Activated CD4-positive, alpha-beta T cell treated with anti-CD3 and anti-CD28 coated beads, Interleukin-2, amount 10 ng/mL, durations not matched to agents 7 days and 5 days (primary cell): ENCODE measurements around the gene APBB2. TPM values are rescaled to one million over a fixed set of nuclear protein-coding genes. Genes with fewer than 3 reads are reported as not detected.
"Not testable (repeated sequence)": the region's sequence is repeated elsewhere in the genome, so short reads cannot be mapped to it uniquely, and the experiment has no call there.

Experiments
- CTCF ChIA-PET: fragments of 350-600 bp; sonication (Branson Sonifier 250); formaldehyde crosslinking; loops from one replicate; lab custom pipeline; 2021; ENCODE audit warnings: antibody characterized with exemption; lab: Charles Lee
- POLR2A ChIA-PET: fragments of 350-600 bp; sonication (Branson Sonifier 250); formaldehyde crosslinking; loops from one replicate; lab custom pipeline; 2021; ENCODE audit warnings: antibody characterized with exemption; lab: Charles Lee
- DNase-seq: peaks from one replicate; pipeline ENCODE4 v3.0.0-alpha.2; 2020
- H3K27ac Mint-ChIP-seq: one replicate; pipeline ENCODE4 v1.8.0; 2021; ENCODE audit warnings: mild to moderate bottlenecking, moderate library complexity, mixed read lengths
- H3K27me3 Mint-ChIP-seq: one replicate; pipeline ENCODE4 v1.8.0; 2021; ENCODE audit warnings: mixed read lengths
- H3K36me3 Mint-ChIP-seq: one replicate; pipeline ENCODE4 v1.8.0; 2021; ENCODE audit warnings: low read depth, mixed read lengths
- H3K4me1 Mint-ChIP-seq: one replicate; pipeline ENCODE4 v1.8.0; 2021; ENCODE audit warnings: mixed read lengths
- H3K4me3 Mint-ChIP-seq: one replicate; pipeline ENCODE4 v1.8.0; 2021; ENCODE audit warnings: mild to moderate bottlenecking, moderate library complexity, mixed read lengths
- H3K9me3 Mint-ChIP-seq: one replicate; pipeline ENCODE4 v1.8.0; 2021; ENCODE audit warnings: mixed read lengths
- total RNA-seq, 2 experiments: library from RNA; stranded (reverse); gene quantifications; one replicate each; pipeline ENCODE4 v1.2.3, GENCODE V29; 2021

APBB2 gene
- total RNA-seq, 2 experiments from 2014 or later = 0.45 to 0.62 TPM

- H3K9me3 Mint-ChIP-seq = no peaks in the 10 kb centered on the region
- H3K4me1 Mint-ChIP-seq = peaks cover 16% of the 10 kb centered on the region
- no peak for DNase-seq
- ChIA-PET CTCF (interaction anchor here (2.3 kb wide), 1 partner anchor 19 kb away, joined by 9 read pairs; no protein-coding TSS in a partner anchor), POLR2A (no interaction called here)
- H3K36me3 Mint-ChIP-seq = no peaks in the 10 kb centered on the region
- no peak overlapping the region for H3K27ac Mint-ChIP-seq
- no peaks in the 10 kb centered on the region for H3K27me3 Mint-ChIP-seq
- H3K4me3 Mint-ChIP-seq = no peak overlapping the region
Observed at GRCh38 chr4:40905414-40905813, 308.9 kb downstream of the APBB2 start.

DNA sequence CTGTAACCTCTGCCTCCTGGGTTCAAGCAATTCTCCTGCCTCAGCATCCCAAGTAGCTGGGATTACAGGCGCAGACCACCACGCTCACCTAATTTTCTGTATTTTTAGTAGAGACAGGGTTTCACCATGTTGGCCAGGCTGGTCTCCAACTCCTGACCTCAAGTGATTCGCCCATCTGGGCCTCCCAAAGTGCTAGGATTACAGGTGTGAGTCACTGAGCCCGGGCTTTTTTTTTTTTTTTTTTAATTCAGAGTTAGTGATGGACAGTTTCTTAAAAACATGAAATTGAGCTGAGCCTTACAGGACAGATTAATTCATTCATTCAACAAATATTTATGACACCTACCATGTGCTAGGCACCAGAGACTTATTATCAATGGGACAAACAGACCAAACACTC lies 313.8 kb downstream of the APBB2 start:
- H3K27ac Mint-ChIP-seq, H3K27me3 Mint-ChIP-seq, H3K36me3 Mint-ChIP-seq, POLR2A ChIA-PET, H3K4me3 Mint-ChIP-seq, H3K9me3 Mint-ChIP-seq, DNase-seq, H3K4me1 Mint-ChIP-seq: not testable (repeated sequence)
- CTCF ChIA-PET = interaction anchor here (0.6 to 2.1 kb wide), 4 partner anchors 8 to 59 kb away, joined by 3 to 10 read pairs (median 4); no protein-coding TSS in a partner anchor

- no peak overlapping the region for H3K27ac Mint-ChIP-seq
Observed at GRCh38 chr4:40897557-40898203, 316.7 kb downstream of the APBB2 start.

GRCh38 chr4:40890764-40891163 lies 323.6 kb downstream of the APBB2 start:
- ChIA-PET POLR2A (no interaction called here), CTCF (interaction anchor here (1.0 kb wide), 1 partner anchor 16 kb away, joined by 3 read pairs; no protein-coding TSS in a partner anchor)
- Mint-ChIP-seq H3K4me3 (no peak overlapping the region), H3K36me3 (no peaks in the 10 kb centered on the region), H3K27ac (no peak overlapping the region), H3K4me1 (peaks cover 9% of the 10 kb centered on the region), H3K9me3 (no peaks in the 10 kb centered on the region), H3K27me3 (peaks cover 7% of the 10 kb centered on the region)
- DNase-seq = no peak

More at GRCh38 chr4:40897557-40898203, 316.7 kb downstream of the APBB2 start:
- ChIA-PET CTCF (interaction anchor here (0.6 to 2.3 kb wide), 9 partner anchors 9 to 581 kb away, joined by 3 to 9 read pairs (median 3); no protein-coding TSS in a partner anchor), POLR2A (no interaction called here)
- Mint-ChIP-seq H3K4me3 (peak overlapping the region; percentile 61), H3K27me3 (peaks cover 5% of the 10 kb centered on the region), H3K36me3 (no peaks in the 10 kb centered on the region), H3K9me3 (no peaks in the 10 kb centered on the region), H3K4me1 (peaks cover 6% of the 10 kb centered on the region)
- DNase-seq = peak; percentile 60

DNA sequence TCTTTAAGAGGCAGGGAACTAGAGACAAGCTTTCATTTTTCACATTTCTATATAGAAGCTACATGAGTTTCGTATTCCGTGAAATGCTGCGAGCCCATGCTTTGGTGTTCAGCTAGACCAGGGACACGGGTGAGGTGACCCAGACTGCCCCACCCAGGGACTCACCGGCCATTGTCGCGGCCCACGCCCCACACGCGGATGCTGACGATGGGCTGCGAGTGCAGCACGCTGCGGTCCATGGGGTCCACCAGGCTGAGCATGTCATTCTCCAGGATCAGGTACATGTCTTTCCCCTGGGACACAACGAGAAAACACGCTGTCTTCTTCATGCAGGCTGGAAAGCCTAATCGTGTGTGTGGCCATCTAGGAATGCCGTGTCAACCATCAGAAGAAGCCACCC lies 324.1 kb downstream of the APBB2 start:
- DNase-seq = no peak
- ChIA-PET CTCF (no interaction called here), POLR2A (no interaction called here)
- H3K27ac Mint-ChIP-seq = no peak overlapping the region
- no peaks in the 10 kb centered on the region for H3K36me3 Mint-ChIP-seq
- peaks cover 9% of the 10 kb centered on the region for H3K4me1 Mint-ChIP-seq
- H3K4me3 Mint-ChIP-seq = no peak overlapping the region
- peaks cover 7% of the 10 kb centered on the region for H3K27me3 Mint-ChIP-seq
- H3K9me3 Mint-ChIP-seq = no peaks in the 10 kb centered on the region

DNA sequence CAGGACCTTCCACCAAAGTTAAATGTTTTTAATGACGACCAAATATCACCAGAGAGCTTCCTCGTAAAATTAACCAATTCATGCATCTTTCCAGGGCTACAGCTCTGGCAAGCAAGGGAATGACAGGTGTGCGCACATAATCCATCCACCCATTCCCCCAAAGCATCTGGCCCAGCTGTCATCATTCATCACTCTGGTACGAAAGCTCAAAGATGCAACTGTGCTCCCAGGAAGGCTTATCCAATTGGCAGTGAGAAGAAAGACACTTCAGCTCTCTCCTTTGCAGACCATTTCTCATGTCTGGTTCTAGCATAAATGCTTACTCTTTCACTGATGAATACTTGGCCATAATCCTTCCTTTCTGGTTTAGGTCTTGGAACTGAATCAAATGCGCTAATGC lies 325.4 kb downstream of the APBB2 start:
- ChIA-PET POLR2A (no interaction called here), CTCF (interaction anchor here (0.7 to 1.2 kb wide), 2 partner anchors 8 to 36 kb away, joined by 3 to 4 read pairs; no protein-coding TSS in a partner anchor)
- no peak overlapping the region for H3K27ac Mint-ChIP-seq
- H3K27me3 Mint-ChIP-seq = peaks cover 9% of the 10 kb centered on the region
- no peaks in the 10 kb centered on the region for H3K36me3 Mint-ChIP-seq
- no peak for DNase-seq
- peaks cover 9% of the 10 kb centered on the region for H3K4me1 Mint-ChIP-seq
- no peaks in the 10 kb centered on the region for H3K9me3 Mint-ChIP-seq
- H3K4me3 Mint-ChIP-seq = no peak overlapping the region

DNA sequence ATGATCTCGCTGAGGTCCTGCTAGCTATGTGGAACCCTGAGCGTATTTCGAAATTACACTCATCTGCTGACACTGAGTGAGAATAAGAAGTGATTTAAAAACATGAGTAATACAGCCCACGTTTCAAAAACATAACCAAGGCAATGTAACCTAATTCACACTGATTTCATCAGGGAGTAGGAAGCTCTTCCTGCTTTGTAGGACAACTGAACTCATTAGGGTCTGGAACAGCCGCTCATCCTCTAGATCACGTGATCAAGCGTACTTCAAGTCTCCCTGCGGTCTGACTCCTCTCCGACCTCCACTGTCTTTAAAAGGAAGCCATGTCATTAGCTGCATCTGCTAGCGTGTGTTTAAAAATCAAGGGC lies 326.6 kb downstream of the APBB2 start:
- Mint-ChIP-seq H3K4me3 (no peak overlapping the region), H3K27me3 (peaks cover 10% of the 10 kb centered on the region), H3K4me1 (peaks cover 9% of the 10 kb centered on the region), H3K27ac (no peak overlapping the region), H3K36me3 (no peaks in the 10 kb centered on the region), H3K9me3 (no peaks in the 10 kb centered on the region)
- no peak for DNase-seq
- POLR2A ChIA-PET = no interaction called here
- CTCF ChIA-PET = no interaction called here

GRCh38 chr4:40886931-40887763 lies 327.2 kb downstream of the APBB2 start:
- Mint-ChIP-seq H3K36me3 (no peaks in the 10 kb centered on the region), H3K27me3 (peaks cover 11% of the 10 kb centered on the region), H3K9me3 (no peaks in the 10 kb centered on the region), H3K27ac (no peak overlapping the region), H3K4me3 (no peak overlapping the region), H3K4me1 (peaks cover 9% of the 10 kb centered on the region)
- ChIA-PET CTCF (no interaction called here), POLR2A (no interaction called here)
- no peak for DNase-seq

DNA sequence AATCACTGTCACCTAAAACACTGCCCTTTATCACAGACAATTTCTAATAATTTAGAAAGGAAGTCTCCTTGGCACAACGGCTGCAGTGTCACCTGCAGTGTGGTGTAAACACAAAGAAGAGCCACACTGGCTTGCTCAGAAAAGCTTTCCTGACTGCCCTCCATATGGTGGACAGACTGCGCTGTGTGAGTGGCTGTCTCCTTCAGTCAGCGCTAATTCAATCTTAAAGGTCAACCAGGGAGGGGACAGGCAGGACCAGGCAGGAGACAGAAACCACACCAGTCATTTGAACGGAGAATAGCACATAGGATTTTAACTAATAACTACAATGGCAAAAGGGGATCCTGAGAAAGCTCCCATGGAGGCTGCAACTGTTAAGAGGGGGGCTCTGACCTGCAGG lies 332.5 kb downstream of the APBB2 start:
- H3K4me3 Mint-ChIP-seq = no peak overlapping the region
- no peaks in the 10 kb centered on the region for H3K36me3 Mint-ChIP-seq
- POLR2A ChIA-PET = no interaction called here
- H3K9me3 Mint-ChIP-seq = no peaks in the 10 kb centered on the region
- H3K27ac Mint-ChIP-seq = no peak overlapping the region
- H3K4me1 Mint-ChIP-seq = no peaks in the 10 kb centered on the region
- H3K27me3 Mint-ChIP-seq = peaks cover 29% of the 10 kb centered on the region
- CTCF ChIA-PET = interaction anchor here (1.5 kb wide), 1 partner anchor 14 kb away, joined by 7 read pairs; no protein-coding TSS in a partner anchor
- DNase-seq = no peak

GRCh38 chr4:40881096-40881495 lies 333.2 kb downstream of the APBB2 start:
- Mint-ChIP-seq H3K9me3 (no peaks in the 10 kb centered on the region), H3K27me3 (peaks cover 31% of the 10 kb centered on the region), H3K4me1 (no peaks in the 10 kb centered on the region), H3K4me3 (no peak overlapping the region), H3K36me3 (no peaks in the 10 kb centered on the region), H3K27ac (no peak overlapping the region)
- DNase-seq = no peak
- ChIA-PET POLR2A (no interaction called here), CTCF (no interaction called here)

DNA sequence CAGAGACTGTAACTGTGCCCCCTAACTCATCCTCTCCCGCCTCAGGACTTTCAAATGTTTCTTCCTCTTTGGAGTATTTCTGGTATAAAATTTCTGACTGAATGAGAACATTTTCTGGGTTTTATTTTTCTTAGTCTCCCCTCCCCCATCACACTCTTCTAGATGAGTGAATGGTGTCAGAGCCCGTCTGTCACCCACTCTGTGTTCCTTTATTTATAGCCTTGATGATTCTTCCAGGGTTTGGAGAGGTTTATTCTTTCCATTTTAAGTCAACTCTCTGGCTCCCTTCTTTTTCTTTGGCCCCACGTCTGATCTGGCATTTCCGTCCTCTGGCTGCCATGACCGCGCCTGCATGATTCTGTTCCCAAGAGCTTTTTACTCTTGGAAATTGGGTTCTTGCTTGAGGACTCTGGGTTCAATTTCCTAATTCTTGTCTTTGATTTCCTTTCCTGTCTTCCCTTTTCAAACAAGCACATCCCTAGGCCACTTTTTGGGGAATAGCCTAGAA lies 335.7 kb downstream of the APBB2 start:
- POLR2A ChIA-PET = no interaction called here
- Mint-ChIP-seq H3K4me3 (no peak overlapping the region), H3K27me3 (peaks cover 25% of the 10 kb centered on the region), H3K36me3 (no peaks in the 10 kb centered on the region), H3K27ac (no peak overlapping the region), H3K4me1 (peaks cover 4% of the 10 kb centered on the region), H3K9me3 (no peaks in the 10 kb centered on the region)
- CTCF ChIA-PET = interaction anchor here (1.0 kb wide), 1 partner anchor 19 kb away, joined by 3 read pairs; no protein-coding TSS in a partner anchor
- no peak for DNase-seq

- H3K36me3 Mint-ChIP-seq = no peaks in the 10 kb centered on the region
- H3K9me3 Mint-ChIP-seq = no peaks in the 10 kb centered on the region
- ChIA-PET POLR2A (no interaction called here), CTCF (interaction anchor here (0.5 kb wide), 1 partner anchor 1198 kb away, joined by 3 read pairs; no protein-coding TSS in a partner anchor)
- H3K27me3 Mint-ChIP-seq = peaks cover 25% of the 10 kb centered on the region
- H3K4me1 Mint-ChIP-seq = peaks cover 4% of the 10 kb centered on the region
- no peak overlapping the region for H3K4me3 Mint-ChIP-seq
- no peak overlapping the region for H3K27ac Mint-ChIP-seq
- DNase-seq = no peak
Observed at GRCh38 chr4:40877081-40877480, 337.3 kb downstream of the APBB2 start.
